Effector memory CD8-positive, alpha-beta T cell (primary cell): ENCODE results near the gene ARHGAP24.

Experiments used
- ATAC-seq: fragments of 150-1000 bp; cut with Tn5 transposase; replicated peaks from 2 replicates; pipeline ENCODE4 v1.10.0; 2021; ENCODE audit warnings: mild to moderate bottlenecking, moderate library complexity
- DNase-seq, 3 experiments: peaks; one replicate each; pipeline ENCODE4 v3.0.0; 2021
- H3K27ac Mint-ChIP-seq, 2 donors: one replicate each; pipeline ENCODE4 v1.8.0; 2022; ENCODE audit warnings: mild to moderate bottlenecking in 2 of 2, mixed read lengths in 2 of 2, moderate library complexity in 2 of 2
- H3K27me3 Mint-ChIP-seq, 2 donors: one replicate each; pipeline ENCODE4 v1.8.0; 2022; ENCODE audit warnings: mixed read lengths in 2 of 2
- H3K36me3 Mint-ChIP-seq: one replicate; pipeline ENCODE4 v1.8.0; 2022; ENCODE audit warnings: mild to moderate bottlenecking, moderate library complexity, mixed read lengths; ENCODE audit not compliant: insufficient read depth
- H3K4me1 Mint-ChIP-seq, 2 donors: one replicate each; pipeline ENCODE4 v1.8.0; 2022; ENCODE audit warnings: low read depth in 2 of 2, mixed read lengths in 2 of 2
- H3K4me3 Mint-ChIP-seq, 2 donors: one replicate each; pipeline ENCODE4 v1.8.0; 2022; ENCODE audit warnings: mild to moderate bottlenecking in 2 of 2, mixed read lengths in 2 of 2, moderate library complexity in 2 of 2
- H3K9me3 Mint-ChIP-seq, 2 donors: one replicate each; pipeline ENCODE4 v1.8.0; 2022; ENCODE audit warnings: mixed read lengths in 2 of 2

Gene ARHGAP24

DNA sequence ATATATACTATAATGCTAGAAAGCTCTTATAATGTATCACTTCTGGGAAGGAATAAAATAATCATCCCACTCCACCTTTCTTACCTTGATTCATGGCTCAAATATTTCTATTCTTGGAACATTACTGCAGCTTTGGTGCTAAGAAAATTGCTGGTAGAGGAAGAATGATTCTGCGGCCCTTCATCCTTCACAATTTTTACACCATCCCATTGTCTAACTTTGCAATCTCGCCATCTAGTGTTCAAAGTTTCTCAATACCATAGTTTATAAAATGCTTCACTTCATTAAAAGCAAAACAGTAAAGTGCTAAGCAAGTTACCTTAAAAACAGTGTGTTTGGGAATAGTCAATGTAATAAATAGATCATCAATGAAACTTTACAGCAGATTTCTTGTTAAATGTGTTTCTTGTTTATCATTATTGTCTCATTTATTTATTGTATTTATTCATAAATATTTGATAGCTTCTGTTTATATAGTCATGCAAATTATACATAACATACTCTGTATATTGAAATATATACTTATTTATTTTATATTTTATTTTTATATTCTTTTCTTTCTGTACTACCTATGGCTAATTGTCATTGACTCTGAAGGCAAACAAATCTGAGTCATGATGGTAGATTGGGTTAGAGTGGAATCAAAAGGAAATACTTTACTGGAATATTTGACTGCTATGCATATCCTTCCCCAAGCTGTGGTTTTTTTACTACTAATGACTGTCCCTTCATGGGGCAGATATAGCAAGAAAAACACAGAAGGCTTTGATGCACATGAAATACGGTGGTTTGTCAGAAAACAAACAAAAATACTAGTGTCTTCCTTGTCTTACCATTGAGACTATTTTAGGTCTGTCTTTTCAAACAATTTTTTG, 494.2 kb downstream of the ARHGAP24 start:
- DNase-seq (no peak), ATAC-seq (no peak)
- Mint-ChIP-seq H3K4me3 (no peak overlapping the region), H3K27me3 (no peaks in the 10 kb centered on the region), H3K4me1 (no peaks in the 10 kb centered on the region), H3K36me3 (no peaks in the 10 kb centered on the region), H3K27ac (no peak overlapping the region), H3K9me3 (peaks cover 5 to 12% of the 10 kb centered on the region in 2 donors)

GRCh38 chr4:85970535-85970934, 495.6 kb downstream of the ARHGAP24 start:
- no peaks in the 10 kb centered on the region for H3K4me1 Mint-ChIP-seq
- no peaks in the 10 kb centered on the region for H3K27me3 Mint-ChIP-seq
- H3K36me3 Mint-ChIP-seq: no peaks in the 10 kb centered on the region
- DNase-seq: no peak
- no peak overlapping the region for H3K4me3 Mint-ChIP-seq
- ATAC-seq: no peak
- H3K9me3 Mint-ChIP-seq: peaks cover 0 to 3% of the 10 kb centered on the region in 2 donors
- H3K27ac Mint-ChIP-seq: no peak overlapping the region

- Mint-ChIP-seq H3K27me3 (no peaks in the 10 kb centered on the region), H3K9me3 (peaks cover 9 to 17% of the 10 kb centered on the region in 2 donors), H3K4me3 (no peak overlapping the region), H3K27ac (no peak overlapping the region), H3K36me3 (no peaks in the 10 kb centered on the region), H3K4me1 (no peaks in the 10 kb centered on the region)
- ATAC-seq (no peak), DNase-seq (no peak)
Measured at GRCh38 chr4:85979276-85979675, 504.3 kb downstream of the ARHGAP24 start.

DNA sequence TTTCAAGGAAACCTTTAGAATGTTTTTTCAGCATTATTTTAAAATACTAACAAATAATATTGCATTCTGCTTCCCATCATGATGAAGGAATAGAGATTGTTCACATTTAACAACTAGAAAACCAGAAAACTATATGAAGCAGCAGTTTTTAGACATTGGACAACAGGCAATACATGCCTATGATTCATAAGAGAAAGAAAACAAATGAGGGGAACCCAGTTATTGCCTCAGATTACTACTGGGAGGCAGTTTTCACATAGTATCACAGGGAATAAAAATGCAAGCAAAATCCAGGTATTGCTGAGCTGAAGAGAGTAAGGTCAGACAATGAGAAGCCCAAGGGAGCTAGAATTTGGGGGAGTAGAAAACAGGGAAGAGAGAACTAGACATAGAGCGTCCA, 511.3 kb downstream of the ARHGAP24 start:
- peaks cover 9 to 17% of the 10 kb centered on the region in 2 donors for H3K9me3 Mint-ChIP-seq
- no peak overlapping the region for H3K27ac Mint-ChIP-seq
- H3K27me3 Mint-ChIP-seq: no peaks in the 10 kb centered on the region
- peaks cover 4% of the 10 kb centered on the region for H3K36me3 Mint-ChIP-seq
- ATAC-seq: no peak
- DNase-seq: no peak
- H3K4me3 Mint-ChIP-seq: no peak overlapping the region
- H3K4me1 Mint-ChIP-seq: no peaks in the 10 kb centered on the region

DNA sequence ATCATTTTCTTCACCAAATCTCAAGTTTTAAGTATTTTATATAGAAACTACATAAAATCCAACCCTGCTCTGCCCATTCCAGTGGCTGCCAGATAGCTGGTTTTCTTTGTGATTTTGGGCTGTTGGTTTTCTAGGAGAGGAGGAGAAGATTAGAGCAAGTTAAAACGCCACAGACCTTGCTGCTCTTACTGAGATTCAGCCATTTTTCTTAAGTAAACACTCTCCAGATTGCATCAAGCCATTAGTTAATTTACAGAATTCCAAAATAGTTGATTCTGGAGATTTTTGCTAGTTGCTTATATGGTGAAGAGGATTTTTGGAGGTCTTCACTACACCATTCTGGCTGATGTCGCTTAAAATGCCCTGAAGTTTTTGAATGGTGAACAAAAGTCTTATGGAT, 518.7 kb downstream of the ARHGAP24 start:
- no peak for ATAC-seq

DNA sequence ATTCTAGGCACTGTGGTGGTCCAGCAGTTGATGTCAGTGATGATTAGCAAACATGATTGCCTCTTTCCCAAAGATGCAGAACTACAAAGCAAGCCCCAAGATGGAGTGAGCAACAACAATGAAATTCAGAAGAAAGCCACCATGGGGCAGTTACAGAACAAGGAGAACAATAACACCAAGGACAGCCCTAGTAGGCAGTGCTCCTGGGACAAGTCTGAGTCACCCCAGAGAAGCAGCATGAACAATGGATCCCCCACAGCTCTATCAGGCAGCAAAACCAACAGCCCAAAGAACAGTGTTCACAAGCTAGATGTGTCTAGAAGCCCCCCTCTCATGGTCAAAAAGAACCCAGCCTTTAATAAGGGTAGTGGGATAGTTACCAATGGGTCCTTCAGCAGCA, 519.6 kb downstream of the ARHGAP24 start:
- no peak for ATAC-seq
- Mint-ChIP-seq H3K4me3 (no peak overlapping the region), H3K36me3 (peaks cover 3% of the 10 kb centered on the region), H3K9me3 (no peaks in the 10 kb centered on the region), H3K27me3 (no peaks in the 10 kb centered on the region), H3K27ac (no peak overlapping the region), H3K4me1 (no peaks in the 10 kb centered on the region)
- DNase-seq: no peak

More for the DNA sequence above, 518.7 kb downstream of the ARHGAP24 start:
- Mint-ChIP-seq H3K36me3 (peaks cover 3% of the 10 kb centered on the region), H3K9me3 (no peaks in the 10 kb centered on the region), H3K4me3 (no peak overlapping the region), H3K27ac (no peak overlapping the region), H3K4me1 (no peaks in the 10 kb centered on the region), H3K27me3 (no peaks in the 10 kb centered on the region)
- DNase-seq: no peak

DNA sequence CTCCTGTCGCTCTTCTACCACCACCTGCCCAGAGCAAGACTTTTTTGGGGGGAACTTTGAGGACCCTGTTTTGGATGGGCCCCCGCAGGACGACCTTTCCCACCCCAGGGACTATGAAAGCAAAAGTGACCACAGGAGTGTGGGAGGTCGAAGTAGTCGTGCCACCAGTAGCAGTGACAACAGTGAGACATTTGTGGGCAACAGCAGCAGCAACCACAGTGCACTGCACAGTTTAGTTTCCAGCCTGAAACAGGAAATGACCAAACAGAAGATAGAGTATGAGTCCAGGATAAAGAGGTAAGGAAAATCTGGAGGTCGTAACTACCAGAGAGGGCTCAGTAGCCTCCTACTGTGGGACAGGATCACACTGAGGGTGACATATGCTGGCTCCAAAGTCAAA, 520.4 kb downstream of the ARHGAP24 start:
- H3K36me3 Mint-ChIP-seq: peaks cover 3% of the 10 kb centered on the region
- no peak overlapping the region for H3K4me3 Mint-ChIP-seq
- ATAC-seq: no peak
- H3K4me1 Mint-ChIP-seq: no peaks in the 10 kb centered on the region
- H3K9me3 Mint-ChIP-seq: no peaks in the 10 kb centered on the region
- H3K27ac Mint-ChIP-seq: no peak overlapping the region
- DNase-seq: no peak
- no peaks in the 10 kb centered on the region for H3K27me3 Mint-ChIP-seq

GRCh38 chr4:86001591-86001990, 526.6 kb downstream of the ARHGAP24 start:
- H3K36me3 Mint-ChIP-seq: no peaks in the 10 kb centered on the region
- no peak for ATAC-seq
- no peak for DNase-seq
- no peaks in the 10 kb centered on the region for H3K4me1 Mint-ChIP-seq
- no peak overlapping the region for H3K4me3 Mint-ChIP-seq
- no peak overlapping the region for H3K27ac Mint-ChIP-seq
- peaks cover 6 to 7% of the 10 kb centered on the region in 2 donors for H3K9me3 Mint-ChIP-seq
- no peaks in the 10 kb centered on the region for H3K27me3 Mint-ChIP-seq

GRCh38 chr4:86004030-86004429, 529.1 kb downstream of the ARHGAP24 start:
- H3K27ac Mint-ChIP-seq: no peak overlapping the region
- DNase-seq (no peak), ATAC-seq (no peak)
- H3K9me3 Mint-ChIP-seq: peaks cover 6 to 7% of the 10 kb centered on the region in 2 donors
- no peaks in the 10 kb centered on the region for H3K36me3 Mint-ChIP-seq
- no peak overlapping the region for H3K4me3 Mint-ChIP-seq
- H3K27me3 Mint-ChIP-seq: no peaks in the 10 kb centered on the region
- no peaks in the 10 kb centered on the region for H3K4me1 Mint-ChIP-seq

GRCh38 chr4:86006057-86006456, 531.1 kb downstream of the ARHGAP24 start:
- Mint-ChIP-seq H3K4me1 (no peaks in the 10 kb centered on the region), H3K27ac (no peak overlapping the region), H3K4me3 (no peak overlapping the region), H3K27me3 (no peaks in the 10 kb centered on the region), H3K36me3 (no peaks in the 10 kb centered on the region), H3K9me3 (peaks cover 6 to 7% of the 10 kb centered on the region in 2 donors)
- no peak for ATAC-seq
- DNase-seq: no peak

- Mint-ChIP-seq H3K27me3 (no peaks in the 10 kb centered on the region), H3K36me3 (no peaks in the 10 kb centered on the region), H3K9me3 (peaks cover 6 to 7% of the 10 kb centered on the region in 2 donors), H3K27ac (no peak overlapping the region), H3K4me1 (no peaks in the 10 kb centered on the region), H3K4me3 (no peak overlapping the region)
- no peak for DNase-seq
- ATAC-seq: no peak
Measured at GRCh38 chr4:86007042-86007441, 532.1 kb downstream of the ARHGAP24 start.

- DNase-seq (no peak), ATAC-seq (no peak)
- H3K27me3 Mint-ChIP-seq: no peaks in the 10 kb centered on the region
- H3K27ac Mint-ChIP-seq: no peak overlapping the region
- H3K4me1 Mint-ChIP-seq: no peaks in the 10 kb centered on the region
- H3K36me3 Mint-ChIP-seq: no peaks in the 10 kb centered on the region
- H3K9me3 Mint-ChIP-seq: peaks cover 0 to 4% of the 10 kb centered on the region in 2 donors
- H3K4me3 Mint-ChIP-seq: no peak overlapping the region
Measured at GRCh38 chr4:86011117-86011516, 536.2 kb downstream of the ARHGAP24 start.

DNA sequence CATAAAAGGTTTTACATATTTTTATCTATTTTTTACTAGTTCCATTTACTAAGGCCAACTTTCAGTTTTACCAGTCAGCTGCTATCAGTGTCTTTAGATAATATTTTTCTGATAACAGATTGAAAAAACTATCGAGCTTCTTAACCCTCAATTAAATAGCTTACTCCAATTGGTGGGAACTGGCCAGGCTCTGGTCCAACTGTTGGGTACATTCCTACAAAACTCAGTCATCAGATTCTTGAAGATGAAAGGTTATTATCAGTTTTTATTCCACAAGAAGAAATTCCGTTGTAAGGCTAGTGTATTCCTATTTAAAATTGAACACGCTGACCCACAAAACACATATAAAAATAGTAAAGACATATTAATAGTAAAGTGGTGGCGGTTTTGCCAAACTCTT, 538.7 kb downstream of the ARHGAP24 start:
- Mint-ChIP-seq H3K4me3 (no peak overlapping the region), H3K4me1 (no peaks in the 10 kb centered on the region), H3K36me3 (no peaks in the 10 kb centered on the region), H3K27me3 (no peaks in the 10 kb centered on the region), H3K9me3 (peaks cover 0 to 4% of the 10 kb centered on the region in 2 donors), H3K27ac (no peak overlapping the region)
- DNase-seq (no peak), ATAC-seq (no peak)

DNA sequence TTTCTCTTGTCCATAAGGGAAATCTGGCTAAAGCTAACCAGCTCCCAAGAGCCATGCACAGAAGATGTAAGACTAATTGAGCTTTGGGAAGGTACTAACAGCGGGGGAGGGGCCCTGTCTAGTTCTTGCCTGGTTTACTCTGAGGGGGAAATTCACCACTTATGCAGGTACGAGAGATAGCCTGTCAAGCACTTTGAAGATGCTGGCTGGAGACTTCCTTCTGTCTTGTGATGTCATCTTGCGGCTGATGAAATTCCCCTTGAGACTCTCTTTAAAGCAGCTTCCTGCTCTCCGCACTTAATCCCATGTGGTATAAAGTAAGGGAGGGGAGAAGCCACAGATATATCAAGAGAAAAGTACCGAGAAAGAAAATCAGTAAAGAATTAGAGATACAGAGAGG, 539.6 kb downstream of the ARHGAP24 start:
- no peak for DNase-seq
- H3K27ac Mint-ChIP-seq: no peak overlapping the region
- ATAC-seq: no peak
- no peaks in the 10 kb centered on the region for H3K36me3 Mint-ChIP-seq
- H3K4me3 Mint-ChIP-seq: no peak overlapping the region
- no peaks in the 10 kb centered on the region for H3K27me3 Mint-ChIP-seq
- no peaks in the 10 kb centered on the region for H3K4me1 Mint-ChIP-seq
- peaks cover 0 to 4% of the 10 kb centered on the region in 2 donors for H3K9me3 Mint-ChIP-seq
